RWPE2 (cell line): ENCODE results near the gene GALNT7.

Experiments used
- ATAC-seq: fragments of 200-7000 bp; cut with Tn5 transposase; 3 replicates; pipeline ENCODE4 v1.9.1; 2021; ENCODE audit warnings: low read depth
- DNase-seq: peaks from one replicate; pipeline ENCODE4 v3.0.0-alpha.2; 2020; ENCODE audit warnings: low spot score
- H3K27ac ChIP-seq: fragments of 450-650 bp; 2 replicates; pipeline ENCODE4 v1.5.1; 2017; ENCODE audit warnings: mild to moderate bottlenecking; ENCODE audit not compliant: poor library complexity, severe bottlenecking
- H3K27me3 ChIP-seq: fragments of 250-450 bp; sonication (Bioruptor Pico); 2 replicates; pipeline ENCODE4 v1.5.1; 2021; ENCODE audit warnings: mild to moderate bottlenecking, moderate library complexity; ENCODE audit not compliant: insufficient read depth, poor library complexity, severe bottlenecking
- H3K36me3 ChIP-seq: fragments of 250-450 bp; sonication (Bioruptor Pico); 2 replicates; pipeline ENCODE4 v1.5.1; 2020; ENCODE audit warnings: low read depth, mild to moderate bottlenecking, moderate library complexity
- H3K4me1 ChIP-seq: fragments of 250-450 bp; sonication (Bioruptor Pico); 2 replicates; pipeline ENCODE4 v1.5.1; 2021; ENCODE audit warnings: mild to moderate bottlenecking, moderate library complexity; ENCODE audit not compliant: insufficient read depth, poor library complexity, severe bottlenecking
- H3K4me3 ChIP-seq: fragments of 250-450 bp; sonication (Bioruptor Pico); 2 replicates; pipeline ENCODE4 v1.5.1; 2021; ENCODE audit warnings: mild to moderate bottlenecking, moderate library complexity; ENCODE audit not compliant: severe bottlenecking
- H3K9me3 ChIP-seq: fragments of 250-450 bp; sonication (Bioruptor Pico); 2 replicates; pipeline ENCODE4 v1.5.1; 2021; ENCODE audit warnings: mild to moderate bottlenecking, moderate library complexity; ENCODE audit not compliant: severe bottlenecking
- CTCF ChIP-seq: fragments of 450-650 bp; IDR thresholded peaks from one replicate; pipeline ENCODE4 v1.5.1; 2017; ENCODE audit warnings: mild to moderate bottlenecking, moderate library complexity; ENCODE audit not compliant: poor library complexity, severe bottlenecking

The GALNT7 gene

GRCh38 chr4:173284463-173284862 is 115.9 kb downstream of the GALNT7 start:
- H3K9me3 ChIP-seq, result peaks cover 11% of the 10 kb centered on the region
- H3K4me1 ChIP-seq, result no peaks in the 10 kb centered on the region
- no peaks in the 10 kb centered on the region for H3K27me3 ChIP-seq
- no peak for TF ChIP-seq CTCF
- H3K4me3 ChIP-seq, result no peak overlapping the region
- no peak overlapping the region for H3K27ac ChIP-seq
- DNase-seq, result no peak
- no peaks in the 10 kb centered on the region for H3K36me3 ChIP-seq
- ATAC-seq, result no peak

GRCh38 chr4:173287486-173287885 is 118.9 kb downstream of the GALNT7 start:
- no peaks in the 10 kb centered on the region for H3K27me3 ChIP-seq
- H3K9me3 ChIP-seq, result peaks cover 11% of the 10 kb centered on the region
- H3K4me3 ChIP-seq, result no peak overlapping the region
- H3K4me1 ChIP-seq, result no peaks in the 10 kb centered on the region
- ATAC-seq (no peak), DNase-seq (no peak)
- H3K36me3 ChIP-seq, result no peaks in the 10 kb centered on the region
- no peak for TF ChIP-seq CTCF
- no peak overlapping the region for H3K27ac ChIP-seq

GRCh38 chr4:173288296-173288695 is 119.7 kb downstream of the GALNT7 start:
- Histone ChIP-seq H3K27ac (no peak overlapping the region), H3K27me3 (no peaks in the 10 kb centered on the region), H3K4me1 (no peaks in the 10 kb centered on the region), H3K9me3 (peaks cover 11% of the 10 kb centered on the region), H3K36me3 (no peaks in the 10 kb centered on the region), H3K4me3 (no peak overlapping the region)
- ATAC-seq (no peak), DNase-seq (no peak)
- TF ChIP-seq CTCF, result peak; percentile 44

GRCh38 chr4:173288698-173289352 is 120.2 kb downstream of the GALNT7 start:
- peaks cover 11% of the 10 kb centered on the region for H3K9me3 ChIP-seq
- H3K27me3 ChIP-seq, result no peaks in the 10 kb centered on the region
- TF ChIP-seq CTCF, result peak; percentile 18
- no peak for DNase-seq
- no peaks in the 10 kb centered on the region for H3K4me1 ChIP-seq
- no peak overlapping the region for H3K27ac ChIP-seq
- H3K36me3 ChIP-seq, result no peaks in the 10 kb centered on the region
- ATAC-seq, result no peak
- H3K4me3 ChIP-seq, result no peak overlapping the region

GRCh38 chr4:173289353-173289727 is 120.7 kb downstream of the GALNT7 start:
- DNase-seq (no peak), ATAC-seq (no peak)
- H3K27ac ChIP-seq, result no peak overlapping the region
- H3K4me1 ChIP-seq, result no peaks in the 10 kb centered on the region
- H3K4me3 ChIP-seq, result no peak overlapping the region
- no peaks in the 10 kb centered on the region for H3K27me3 ChIP-seq
- TF ChIP-seq CTCF, result no peak
- H3K36me3 ChIP-seq, result no peaks in the 10 kb centered on the region
- peaks cover 7% of the 10 kb centered on the region for H3K9me3 ChIP-seq
